GM20000 (cell line): Measurements from ENCODE around the gene CISH.

Experiments used
- DNase-seq: peaks from one replicate; pipeline ENCODE4 v3.0.0; 2012; ENCODE audit warnings: low spot score
- CTCF ChIP-seq: IDR thresholded peaks from 2 replicates; pipeline ENCODE4 v1.5.1; 2012; ENCODE audit warnings: mild to moderate bottlenecking, control low read depth; ENCODE audit errors: extremely low read depth, missing control alignments

Gene CISH

GRCh38 chr3:50594253-50594785 is 17.3 kb downstream of the CISH start:
- no peak for DNase-seq
- no peak for TF ChIP-seq CTCF

- no peak for TF ChIP-seq CTCF
- DNase-seq = no peak
Observed at GRCh38 chr3:50592568-50592967, 19.0 kb downstream of the CISH start.

- no peak for TF ChIP-seq CTCF
- DNase-seq = no peak
Observed at GRCh38 chr3:50591196-50591741, 20.3 kb downstream of the CISH start.

GRCh38 chr3:50588759-50589433 is 22.7 kb downstream of the CISH start:
- TF ChIP-seq CTCF = no peak
- no peak for DNase-seq

GRCh38 chr3:50587806-50588758 is 23.5 kb downstream of the CISH start:
- no peak for TF ChIP-seq CTCF
- peak; percentile 40 for DNase-seq

- DNase-seq = no peak
- no peak for TF ChIP-seq CTCF
Observed at GRCh38 chr3:50587373-50587772, 24.2 kb downstream of the CISH start.

- TF ChIP-seq CTCF = no peak
- no peak for DNase-seq
Observed at GRCh38 chr3:50586763-50587070, 24.9 kb downstream of the CISH start.
